ENCODE results near the gene TMEM191B.
"Not testable (repeated sequence)": the region's sequence is repeated elsewhere in the genome, so short reads cannot be mapped to it uniquely, and the experiment has no call there.

Gene TMEM191B

GRCh38 chr22:18527752-18528596 is at the start of gene TMEM191B:
Gene TMEM191B, plus strand, starts transcription at chr22:18527802. Its CDS starts 179 bp downstream, at chr22:18527981.
- DNase-seq, result not testable (repeated sequence)

GRCh38 chr22:18496227-18496626 is 31.4 kb upstream of the TMEM191B start:
- DNase-seq, result not testable (repeated sequence)

GRCh38 chr22:18511327-18511726 is 16.3 kb upstream of the TMEM191B start:
- not testable (repeated sequence) for DNase-seq

- DNase-seq, result not testable (repeated sequence)
Measured at GRCh38 chr22:18512378-18512777, 15.2 kb upstream of the TMEM191B start.

- DNase-seq, result not testable (repeated sequence)
Measured at GRCh38 chr22:18513454-18513853, 14.1 kb upstream of the TMEM191B start.

GRCh38 chr22:18518061-18518460 is 9.5 kb upstream of the TMEM191B start, which contains the start of gene GGTLC3:
Gene GGTLC3, minus strand, starts transcription at chr22:18518161. Its CDS starts 264 bp downstream, at chr22:18517897.
- DNase-seq, result not testable (repeated sequence)

- DNase-seq, result not testable (repeated sequence)
Measured at GRCh38 chr22:18522762-18523161, 4.8 kb upstream of the TMEM191B start.

GRCh38 chr22:18523328-18523727 is 4.3 kb upstream of the TMEM191B start:
- not testable (repeated sequence) for DNase-seq

- peak; percentile 85 for DNase-seq
Measured at GRCh38 chr22:18528597-18529415, 1.2 kb downstream of the TMEM191B start.

- not testable (repeated sequence) for DNase-seq
Measured at GRCh38 chr22:18529416-18530145, 2.0 kb downstream of the TMEM191B start.

GRCh38 chr22:18533633-18534032 is 6.0 kb downstream of the TMEM191B start:
- not testable (repeated sequence) for DNase-seq

- not testable (repeated sequence) for DNase-seq
Measured at GRCh38 chr22:18534315-18534714, 6.7 kb downstream of the TMEM191B start.

- not testable (repeated sequence) for DNase-seq
Measured at GRCh38 chr22:18539994-18540393, 12.4 kb downstream of the TMEM191B start.

- DNase-seq, result not testable (repeated sequence)
Measured at GRCh38 chr22:18543400-18543799, 15.8 kb downstream of the TMEM191B start.

GRCh38 chr22:18544615-18545014 is 17.0 kb downstream of the TMEM191B start:
- DNase-seq, result not testable (repeated sequence)

- not testable (repeated sequence) for DNase-seq
Measured at GRCh38 chr22:18549458-18550179, 22.0 kb downstream of the TMEM191B start.

- DNase-seq, result not testable (repeated sequence)
Measured at GRCh38 chr22:18551046-18551445, 23.4 kb downstream of the TMEM191B start.

- DNase-seq, result not testable (repeated sequence)
Measured at GRCh38 chr22:18552839-18553597, 25.4 kb downstream of the TMEM191B start.

- not testable (repeated sequence) for DNase-seq
Measured at GRCh38 chr22:18554280-18555256, 27.0 kb downstream of the TMEM191B start.

- not testable (repeated sequence) for DNase-seq
Measured at GRCh38 chr22:18558516-18558915, 30.9 kb downstream of the TMEM191B start.

Data from CD4-positive, alpha-beta T cell treated with Interleukin-10 for 1 hour (primary cell).